A549 (cell line): ENCODE measurements around the gene QDPR.

Experiments
- CEBPB ChIP-seq, 2 experiments: fragments of >200 bp in 1 of 2; sonication (Bioruptor Twin) in 1 of 2; formaldehyde crosslinking in 1 of 2; IDR thresholded peaks; 2 replicates each; pipeline ENCODE4 v1.6.1; 2012 to 2016
- CTCF ChIP-seq: fragments of >200 bp; sonication (Bioruptor Twin); formaldehyde crosslinking; IDR thresholded peaks from 3 replicates; pipeline ENCODE4 v1.5.1; 2016
- E2F6 ChIP-seq: IDR thresholded peaks from 2 replicates; pipeline ENCODE4 v1.6.1; 2012; ENCODE audit warnings: low read depth, borderline replicate concordance
- EHMT2 ChIP-seq: fragments of 200-600 bp; sonication (generic); IDR thresholded peaks from 2 replicates; pipeline ENCODE4 v1.6.1; 2016; ENCODE audit warnings: antibody characterized with exemption, low read depth, mild to moderate bottlenecking, moderate library complexity
- EP300 ChIP-seq, 2 experiments: fragments of >200 bp; sonication (Bioruptor Twin); formaldehyde crosslinking; IDR thresholded peaks; 2 replicates in 1 of 2; 3 replicates in 1 of 2; pipeline ENCODE4 v1.6.1; 2016 to 2017
- ESRRA ChIP-seq: fragments of 150-350 bp; IDR thresholded peaks from 2 replicates; pipeline ENCODE4 v1.6.1; 2014; ENCODE audit warnings: mild to moderate bottlenecking, low read length, borderline replicate concordance
- JUN ChIP-seq, 2 experiments: fragments of >200 bp; sonication (Bioruptor Twin); formaldehyde crosslinking; IDR thresholded peaks; 2 replicates in 1 of 2; 3 replicates in 1 of 2; pipeline ENCODE4 v1.6.1; 2016 to 2017
- KDM1A ChIP-seq: fragments of 200-600 bp; sonication (generic); IDR thresholded peaks from 2 replicates; pipeline ENCODE4 v1.6.1; 2016; ENCODE audit warnings: low read depth, mild to moderate bottlenecking
- KDM5A ChIP-seq: fragments of 200-600 bp; sonication (generic); IDR thresholded peaks from 2 replicates; pipeline ENCODE4 v1.6.1; 2016; ENCODE audit warnings: antibody characterized with exemption, mild to moderate bottlenecking
- MAX ChIP-seq: IDR thresholded peaks from 2 replicates; pipeline ENCODE4 v1.6.1; 2012
- POLR2A ChIP-seq: IDR thresholded peaks from 2 replicates; pipeline ENCODE4 v1.6.1; 2012; ENCODE audit warnings: mild to moderate bottlenecking, low read length
- SMC3 ChIP-seq: fragments of >200 bp; sonication (Bioruptor Twin); formaldehyde crosslinking; IDR thresholded peaks from 3 replicates; pipeline ENCODE4 v1.6.1; 2018; ENCODE audit warnings: inconsistent platforms
- ZSCAN20 ChIP-seq: fragments of 250-450 bp; sonication (Bioruptor Pico); IDR thresholded peaks from 2 replicates; pipeline ENCODE4 v1.8.0; 2022; ENCODE audit warnings: mild to moderate bottlenecking, moderate library complexity

- TF ChIP-seq CTCF (no peak), MAX (no peak), KDM1A (no peak), POLR2A (no peak), E2F6 (no peak), CEBPB (IDR thresholded peaks at IDR 0.05) (no peak), ESRRA (no peak), EP300 (IDR thresholded peaks at IDR 0.05) (no peak), KDM5A (no peak), JUN (IDR thresholded peaks at IDR 0.05) (no peak), SMC3 (no peak), ZSCAN20 (CRISPR knock-in tag) (no peak), EHMT2 (no peak)
Measured at GRCh38 chr4:17515445-17516407, 3.8 kb upstream of the QDPR start.
